ENCODE results near the gene SVOP.

DNA sequence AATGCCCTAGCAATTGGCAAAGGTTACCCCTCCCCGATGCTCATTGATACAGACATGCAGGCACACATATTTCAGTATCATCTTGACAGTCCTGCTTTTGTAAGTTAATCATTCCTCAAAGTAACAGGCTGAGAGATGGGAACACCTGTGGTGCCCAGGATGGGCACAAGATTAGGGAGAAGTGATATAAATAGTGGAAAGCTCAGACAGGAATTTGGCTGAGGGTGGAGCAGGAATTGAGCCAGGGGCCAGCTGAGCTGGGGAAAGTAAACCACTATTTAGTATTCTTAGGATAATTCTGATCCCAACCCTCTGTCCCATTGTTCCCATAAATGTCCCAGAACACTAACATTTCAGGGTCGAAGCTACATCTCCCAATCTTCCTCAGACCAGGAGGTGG lies 102.7 kb downstream of the SVOP start:
- TF ChIP-seq, protein P1, sequence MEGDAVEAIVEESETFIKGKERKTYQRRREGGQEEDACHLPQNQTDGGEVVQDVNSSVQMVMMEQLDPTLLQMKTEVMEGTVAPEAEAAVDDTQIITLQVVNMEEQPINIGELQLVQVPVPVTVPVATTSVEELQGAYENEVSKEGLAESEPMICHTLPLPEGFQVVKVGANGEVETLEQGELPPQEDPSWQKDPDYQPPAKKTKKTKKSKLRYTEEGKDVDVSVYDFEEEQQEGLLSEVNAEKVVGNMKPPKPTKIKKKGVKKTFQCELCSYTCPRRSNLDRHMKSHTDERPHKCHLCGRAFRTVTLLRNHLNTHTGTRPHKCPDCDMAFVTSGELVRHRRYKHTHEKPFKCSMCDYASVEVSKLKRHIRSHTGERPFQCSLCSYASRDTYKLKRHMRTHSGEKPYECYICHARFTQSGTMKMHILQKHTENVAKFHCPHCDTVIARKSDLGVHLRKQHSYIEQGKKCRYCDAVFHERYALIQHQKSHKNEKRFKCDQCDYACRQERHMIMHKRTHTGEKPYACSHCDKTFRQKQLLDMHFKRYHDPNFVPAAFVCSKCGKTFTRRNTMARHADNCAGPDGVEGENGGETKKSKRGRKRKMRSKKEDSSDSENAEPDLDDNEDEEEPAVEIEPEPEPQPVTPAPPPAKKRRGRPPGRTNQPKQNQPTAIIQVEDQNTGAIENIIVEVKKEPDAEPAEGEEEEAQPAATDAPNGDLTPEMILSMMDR (IDR thresholded peaks at IDR 0.05): no peak
- TF ChIP-seq POLR2AphosphoS5 (IDR thresholded peaks at IDR 0.05): no peak
- TF ChIP-seq EP300 (IDR thresholded peaks at IDR 0.05): no peak
- TF ChIP-seq POLR2A (IDR thresholded peaks at IDR 0.05; ENCODE audit: low read depth): no peak
